HepG2 (cell line): ENCODE data around the gene NCOA6. TPM values are rescaled to one million over a fixed set of nuclear protein-coding genes. Genes with fewer than 3 reads are reported as not detected.

Source experiments
- ATAC-seq: fragments of 200-7000 bp; cut with Tn5 transposase; 3 replicates; pipeline ENCODE4 v1.9.1; 2020; ENCODE audit warnings: mild to moderate bottlenecking, moderate library complexity
- BruUV-seq: library from RNA; stranded (reverse); fragments of 400-500 nt; replicated peaks from 2 replicates; lab custom pipeline; 2021; lab: Mats Ljungman, UMichigan
- CTCF ChIA-PET: fragments of 300-600 bp; formaldehyde crosslinking; extraction: SDS; loops from one replicate; lab custom pipeline; 2021; ENCODE audit warnings: low total read pairs, inconsistent platforms, low intra/inter-chr PET ratio; lab: Yijun Ruan, JAX
- POLR2A ChIA-PET: fragments of 350-600 bp; sonication (Branson Sonifier 250); formaldehyde crosslinking; loops from one replicate; lab custom pipeline; 2020; ENCODE audit warnings: antibody characterized with exemption, inconsistent platforms; lab: Yijun Ruan, JAX
- DNase-seq: peaks from one replicate; pipeline ENCODE4 v3.0.0-alpha.2; 2015; ENCODE audit warnings: low spot score
- FAIRE-seq: peaks from 3 replicates; lab custom pipeline; 2011; peaks lifted over from hg19 to GRCh38; lab: Jason Lieb, UNC
- H2AFZ ChIP-seq: one replicate; pipeline ENCODE4 v1.6.1; 2011; ENCODE audit warnings: low read length, inconsistent platforms
- H3K27ac ChIP-seq: fragments of 300-600 bp; 3 replicates; pipeline ENCODE4 v1.8.0; 2011; ENCODE audit warnings: mixed run types, mild to moderate bottlenecking, mixed read lengths, low read length, inconsistent platforms; ENCODE audit not compliant: insufficient read depth; ENCODE audit errors: extremely low read length
- H3K27me3 ChIP-seq, 2 experiments: fragments of 200-600 bp in 1 of 2; 2 replicates in 1 of 2; 3 replicates in 1 of 2; pipeline versions ENCODE4 v1.6.0 to v1.8.0; 2011; ENCODE audit warnings: low read length in 2 of 2, mild to moderate bottlenecking in 2 of 2, moderate library complexity in 2 of 2, inconsistent platforms in 1 of 2; ENCODE audit not compliant: insufficient read depth in 2 of 2, control insufficient read depth in 1 of 2
- H3K36me3 ChIP-seq, 2 experiments: fragments of 200-600 bp in 1 of 2; replicated peaks in 1 of 2; 2 replicates in 1 of 2; 3 replicates in 1 of 2; pipeline versions ENCODE4 v1.5.1 to v1.8.0; 2011; ENCODE audit warnings: low read length in 2 of 2, inconsistent platforms in 1 of 2; ENCODE audit not compliant: insufficient read depth in 2 of 2, control insufficient read depth in 1 of 2
- H3K4me1 ChIP-seq: 2 replicates; pipeline ENCODE4 v1.5.1; 2012; ENCODE audit warnings: low read length, inconsistent platforms; ENCODE audit not compliant: insufficient read depth
- H3K4me2 ChIP-seq: 2 replicates; pipeline ENCODE4 v1.6.0; 2011; ENCODE audit warnings: low read depth, low read length, inconsistent platforms
- H3K4me3 ChIP-seq, 3 experiments: fragments of 200-600 bp in 1 of 3; sonication (generic), shearing (Covaris generic) in 1 of 3; replicated peaks in 1 of 3; 2 replicates each; pipeline ENCODE4 v1.5.1; 2011 to 2016; ENCODE audit warnings: low read length in 3 of 3, inconsistent platforms in 2 of 3, low read depth in 2 of 3, mild to moderate bottlenecking in 2 of 3, control low read depth in 1 of 3, mixed read lengths in 1 of 3; ENCODE audit not compliant: insufficient read depth in 1 of 3
- H3K79me2 ChIP-seq: one replicate; pipeline ENCODE4 v1.6.1; 2011; ENCODE audit warnings: low read length, inconsistent platforms; ENCODE audit not compliant: insufficient read depth
- H3K9ac ChIP-seq: 2 replicates; pipeline ENCODE4 v1.6.0; 2011; ENCODE audit warnings: mild to moderate bottlenecking, low read depth, low read length, inconsistent platforms; ENCODE audit not compliant: insufficient read depth
- H3K9me3 ChIP-seq: 2 replicates; pipeline ENCODE4 v1.5.1; 2012; ENCODE audit warnings: mild to moderate bottlenecking, low read length
- H4K20me1 ChIP-seq: 2 replicates; pipeline ENCODE4 v1.6.0; 2011; ENCODE audit warnings: inconsistent platforms, mild to moderate bottlenecking, low read length, moderate library complexity; ENCODE audit not compliant: insufficient read depth
- ATM ChIP-seq: fragments of 450-650 bp; IDR thresholded peaks from 2 replicates; pipeline ENCODE4 v1.7.1; 2017; ENCODE audit warnings: mild to moderate bottlenecking, borderline replicate concordance
- NFKBIZ ChIP-seq: IDR thresholded peaks from 2 replicates; pipeline ENCODE4 v1.6.1; 2018; ENCODE audit warnings: missing genetic modification reagents, missing compliant biosample characterization
- ZFP36L2 ChIP-seq: sonication (generic); formaldehyde crosslinking; IDR thresholded peaks from 2 replicates; pipeline ENCODE4 v1.4.0; 2020; ENCODE audit warnings: missing genetic modification reagents
- ZNF264 ChIP-seq: sonication (generic); formaldehyde crosslinking; IDR thresholded peaks from 2 replicates; pipeline ENCODE4 v1.4.0; 2020; ENCODE audit warnings: missing genetic modification reagents
- ZSCAN21 ChIP-seq: sonication (generic); formaldehyde crosslinking; IDR thresholded peaks from 2 replicates; pipeline ENCODE4 v1.8.0; 2022; ENCODE audit warnings: mild to moderate bottlenecking, missing genetic modification reagents, moderate library complexity, borderline replicate concordance
- WGBS: methylation state at CpG from one replicate; pipeline ENCODE4 v1.1.6; 2017; ENCODE audit warnings: low lambda C conversion rate; 5-methylcytosine and 5-hydroxymethylcytosine counted together
- in situ Hi-C: cut with HindIII; loops from 2 replicates; pipeline ENCODE4 v1.10.0; 2017; ENCODE audit warnings: low pct_unique_long_range_greater_than_20kb; ENCODE audit not compliant: extremely low pct_ligation_motif_present
- intact Hi-C: fragments of 100-400 bp; cut with micrococcal nuclease; formaldehyde crosslinking; loops from one replicate; pipeline ENCODE4 v1.10.0; 2022; ENCODE audit not compliant: unreplicated experiment
- polyA plus RNA-seq, 8 experiments: library from polyadenylated mRNA; depleted of rRNA in 3 of 8; stranded (reverse) in 7 of 8; unstranded in 1 of 8; fragments of >200 nt; fragmentation: Illumina TruSeq in 4 of 8; extraction: Trizol in 4 of 8; gene quantifications; 2 replicates each; pipeline versions ENCODE4 v1.2.1 to v1.2.3, GENCODE V29; 2011 to 2016; ENCODE audit warnings: low read depth in 4 of 8, missing spikeins in 1 of 8, mixed read lengths in 1 of 8; ENCODE audit not compliant: insufficient read depth in 1 of 8
- total RNA-seq, 5 experiments: library from RNA; depleted of rRNA; stranded (reverse); fragments of >200 nt; fragmentation: Illumina TruSeq; extraction: Trizol; gene quantifications; 2 replicates each; pipeline ENCODE4 v1.2.3, GENCODE V29; 2016; ENCODE audit warnings: low read depth in 1 of 5
- TF ChIP-seq, protein P1 (sequence below): sonication (generic); formaldehyde crosslinking; IDR thresholded peaks from 2 replicates; pipeline ENCODE4 v1.9.0; 2021; ENCODE audit warnings: missing genetic modification reagents, mild to moderate bottlenecking, borderline replicate concordance
- TF ChIP-seq, protein P2 (sequence below): sonication (generic); IDR thresholded peaks from 2 replicates; pipeline ENCODE4 v1.6.1; 2016; ENCODE audit warnings: low read depth, borderline replicate concordance

The NCOA6 gene
- total and polyA plus RNA-seq, 2 of the 13 experiments (the other 11 are each of a cell fraction or from before 2014, with no cell fraction given) = 11.2 to 29.3 TPM

DNA sequence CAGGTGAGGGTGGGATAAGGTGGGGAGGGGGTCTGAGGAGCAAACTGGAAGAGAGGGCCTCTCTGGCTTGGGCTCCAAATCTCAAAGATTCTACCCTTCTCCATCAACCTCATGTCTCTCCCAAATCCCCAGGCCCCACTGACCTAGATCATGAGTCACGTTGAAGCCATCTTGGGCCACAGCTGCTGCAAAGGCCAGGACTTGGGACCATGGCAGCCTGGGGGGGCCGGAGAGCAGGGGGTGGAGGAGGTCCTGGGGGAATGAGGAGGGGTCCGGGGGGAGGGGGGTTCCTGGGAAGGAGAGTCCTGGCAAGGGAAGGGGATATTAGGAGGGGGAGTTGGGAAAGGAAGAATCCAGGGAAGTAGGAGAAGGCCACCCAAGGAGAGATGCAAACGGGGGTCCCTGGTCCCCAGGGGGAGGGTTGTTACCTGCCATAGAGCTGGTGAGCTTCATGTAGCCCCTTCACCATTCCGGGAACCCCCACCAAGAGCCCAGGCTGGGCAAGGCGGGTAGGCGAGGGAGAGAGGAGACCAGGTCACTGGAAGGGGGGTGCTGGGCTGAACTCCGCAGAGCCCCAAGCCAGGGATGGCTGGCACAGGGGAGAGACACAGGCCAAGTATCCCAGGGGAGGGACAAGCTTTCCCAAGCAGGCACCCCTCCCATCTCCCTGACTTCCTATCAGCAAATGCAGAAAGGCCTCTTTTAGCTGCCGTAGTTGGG is 34.5 kb upstream of the NCOA6 start:
- H3K27ac ChIP-seq = no peak overlapping the region
- H3K79me2 ChIP-seq = no peaks in the 10 kb centered on the region
- CTCF ChIA-PET = no interaction called here
- no peak overlapping the region for H3K4me3 ChIP-seq
- no TSS peak for BruUV-seq
- H3K9me3 ChIP-seq = no peaks in the 10 kb centered on the region
- FAIRE-seq (no peak), DNase-seq (no peak), ATAC-seq (no peak)
- intact Hi-C loops = no loop called here
- peaks cover 8 to 27% of the 10 kb centered on the region in 2 experiments; a peak in 4 of 5 replicates for H3K36me3 ChIP-seq
- POLR2A ChIA-PET = no interaction called here
- H3K27me3 ChIP-seq = no peaks in the 10 kb centered on the region
- H2AFZ ChIP-seq = no peak overlapping the region
- H3K9ac ChIP-seq = no peak overlapping the region
- H3K4me2 ChIP-seq = no peak overlapping the region
- in situ Hi-C loops = no loop called here
- 90% methylated on average over 9 of the region's 9 CpGs for WGBS
- H4K20me1 ChIP-seq = no peaks in the 10 kb centered on the region
- H3K4me1 ChIP-seq = no peaks in the 10 kb centered on the region
- TF ChIP-seq NFKBIZ (CRISPR knock-in tag) (no peak), ZSCAN21 (CRISPR knock-in tag) (no peak), ATM (no peak), ZNF264 (CRISPR knock-in tag) (no peak), ZFP36L2 (CRISPR knock-in tag) (no peak)
- TF ChIP-seq, protein P1, sequence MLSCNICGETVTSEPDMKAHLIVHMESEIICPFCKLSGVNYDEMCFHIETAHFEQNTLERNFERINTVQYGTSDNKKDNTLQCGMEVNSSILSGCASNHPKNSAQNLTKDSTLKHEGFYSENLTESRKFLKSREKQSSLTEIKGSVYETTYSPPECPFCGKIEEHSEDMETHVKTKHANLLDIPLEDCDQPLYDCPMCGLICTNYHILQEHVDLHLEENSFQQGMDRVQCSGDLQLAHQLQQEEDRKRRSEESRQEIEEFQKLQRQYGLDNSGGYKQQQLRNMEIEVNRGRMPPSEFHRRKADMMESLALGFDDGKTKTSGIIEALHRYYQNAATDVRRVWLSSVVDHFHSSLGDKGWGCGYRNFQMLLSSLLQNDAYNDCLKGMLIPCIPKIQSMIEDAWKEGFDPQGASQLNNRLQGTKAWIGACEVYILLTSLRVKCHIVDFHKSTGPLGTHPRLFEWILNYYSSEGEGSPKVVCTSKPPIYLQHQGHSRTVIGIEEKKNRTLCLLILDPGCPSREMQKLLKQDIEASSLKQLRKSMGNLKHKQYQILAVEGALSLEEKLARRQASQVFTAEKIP (CRISPR knock-in tag) = no peak
- TF ChIP-seq, protein P2, sequence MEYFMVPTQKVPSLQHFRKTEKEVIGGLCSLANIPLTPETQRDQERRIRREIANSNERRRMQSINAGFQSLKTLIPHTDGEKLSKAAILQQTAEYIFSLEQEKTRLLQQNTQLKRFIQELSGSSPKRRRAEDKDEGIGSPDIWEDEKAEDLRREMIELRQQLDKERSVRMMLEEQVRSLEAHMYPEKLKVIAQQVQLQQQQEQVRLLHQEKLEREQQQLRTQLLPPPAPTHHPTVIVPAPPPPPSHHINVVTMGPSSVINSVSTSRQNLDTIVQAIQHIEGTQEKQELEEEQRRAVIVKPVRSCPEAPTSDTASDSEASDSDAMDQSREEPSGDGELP = no peak
